Esophagus squamous epithelium (tissue), 5 donors: ENCODE results near the gene MAP3K9. TPM values are rescaled to one million over a fixed set of nuclear protein-coding genes. Genes with fewer than 3 reads are reported as not detected.

ENCODE experiments used
- DNase-seq: peaks from one replicate; lab custom pipeline; 2025; lab: John Stamatoyannopoulos, UW
- H3K27ac ChIP-seq, 4 donors: fragments of 200-600 bp; sonication (generic); one replicate each; pipeline ENCODE4 v1.5.1; 2016 to 2019; ENCODE audit warnings: mild to moderate bottlenecking in 1 of 4
- H3K27me3 ChIP-seq, 4 donors: fragments of 200-600 bp; sonication (generic); 1 replicate in 3 of 4; 2 replicates in 1 of 4; pipeline versions ENCODE4 v1.5.1 to v1.6.0; 2017 to 2021; ENCODE audit warnings: antibody characterized with exemption in 1 of 4
- H3K36me3 ChIP-seq, 3 donors: fragments of 200-600 bp; sonication (generic); one replicate each; pipeline ENCODE4 v1.5.1; 2016 to 2019
- H3K4me1 ChIP-seq, 3 donors: fragments of 200-600 bp; sonication (generic); one replicate each; pipeline ENCODE4 v1.5.1; 2017 to 2019
- H3K4me3 ChIP-seq, 4 donors: fragments of 200-600 bp; sonication (generic); 1 replicate in 3 of 4; 2 replicates in 1 of 4; pipeline ENCODE4 v1.5.1; 2016 to 2019; ENCODE audit warnings: mild to moderate bottlenecking in 2 of 4, moderate library complexity in 1 of 4
- H3K9me3 ChIP-seq, 3 donors: fragments of 200-600 bp; sonication (generic); one replicate each; pipeline ENCODE4 v1.5.1; 2016 to 2019
- CTCF ChIP-seq, 6 experiments: fragments of 450-650 bp in 4 of 6; fragments of 200-600 bp in 2 of 6; sonication (generic) in 2 of 6; IDR thresholded peaks; one replicate each; pipeline ENCODE4 v1.5.1; 2016 to 2019; ENCODE audit warnings: antibody characterized with exemption in 6 of 6, mild to moderate bottlenecking in 4 of 6, moderate library complexity in 4 of 6
- POLR2A ChIP-seq, 4 donors: fragments of 450-650 bp; IDR thresholded peaks; one replicate each; pipeline ENCODE4 v1.6.1; 2017; ENCODE audit warnings: antibody characterized with exemption in 4 of 4, mild to moderate bottlenecking in 4 of 4, moderate library complexity in 3 of 4
- WGBS, 2 donors: methylation state at CpG; one replicate each; pipeline ENCODE4 v1.1.5; 2018; 5-methylcytosine and 5-hydroxymethylcytosine counted together
- intact Hi-C: fragments of 100-400 bp; cut with DNase I; formaldehyde crosslinking; loops from one replicate; pipeline ENCODE4 v1.15.0; 2022
- total RNA-seq, 4 donors: library from RNA; depleted of rRNA; stranded (reverse); fragments of >200 nt; gene quantifications; one replicate each; pipeline ENCODE4 v1.1.0, GENCODE V29; 2016
- donor health status: DM: yes; HTN: yes; CAD: no.

MAP3K9 gene
- total RNA-seq, 4 donors from 2014 or later = 8.1 to 34.0 (median 14.7) TPM

- WGBS, 2 donors = 61 to 68% methylated on average over 9 of the region's 9 CpGs
- DNase-seq = no peak
- H3K4me3 ChIP-seq = no peak overlapping the region
- H3K4me1 ChIP-seq = peaks cover 0 to 14% (median 0%) of the 10 kb centered on the region in 3 donors
- no peak for TF ChIP-seq CTCF (IDR thresholded peaks at IDR 0.05)
- TF ChIP-seq POLR2A (IDR thresholded peaks at IDR 0.05) = no peak
- no peaks in the 10 kb centered on the region for H3K36me3 ChIP-seq
- intact Hi-C loops = no loop called here
- H3K27me3 ChIP-seq = no peaks in the 10 kb centered on the region
- H3K27ac ChIP-seq = no peak overlapping the region
- no peaks in the 10 kb centered on the region for H3K9me3 ChIP-seq
Measured at GRCh38 chr14:70780396-70781075, 28.8 kb downstream of the MAP3K9 start.

- no peaks in the 10 kb centered on the region for H3K36me3 ChIP-seq
- WGBS, 2 donors = 43 to 86% methylated on average over 2 to 4 of the region's 4 CpGs
- H3K4me3 ChIP-seq = no peak overlapping the region
- no peaks in the 10 kb centered on the region for H3K9me3 ChIP-seq
- peaks cover 0 to 14% (median 0%) of the 10 kb centered on the region in 3 donors for H3K4me1 ChIP-seq
- DNase-seq = no peak
- H3K27me3 ChIP-seq = no peaks in the 10 kb centered on the region
- intact Hi-C loops = no loop called here
- TF ChIP-seq POLR2A (IDR thresholded peaks at IDR 0.05) (no peak), CTCF (IDR thresholded peaks at IDR 0.05) (no peak)
- no peak overlapping the region for H3K27ac ChIP-seq
Measured at GRCh38 chr14:70779667-70780066, 29.6 kb downstream of the MAP3K9 start.

- H3K27ac ChIP-seq = no peak overlapping the region
- no peaks in the 10 kb centered on the region for H3K9me3 ChIP-seq
- TF ChIP-seq POLR2A (IDR thresholded peaks at IDR 0.05) (no peak), CTCF (IDR thresholded peaks at IDR 0.05) (no peak)
- intact Hi-C loops = no loop called here
- no peak for DNase-seq
- H3K4me3 ChIP-seq = no peak overlapping the region
- H3K4me1 ChIP-seq = peaks cover 0 to 19% (median 0%) of the 10 kb centered on the region in 3 donors
- H3K27me3 ChIP-seq = no peaks in the 10 kb centered on the region
- no peaks in the 10 kb centered on the region for H3K36me3 ChIP-seq
- 89 to 90% methylated on average over 2 of the region's 2 CpGs for WGBS, 2 donors
Measured at GRCh38 chr14:70776197-70776596, 33.1 kb downstream of the MAP3K9 start.

- Histone ChIP-seq H3K4me1 (peaks cover 0 to 19% (median 0%) of the 10 kb centered on the region in 3 donors), H3K27ac (no peak overlapping the region), H3K4me3 (no peak overlapping the region), H3K27me3 (no peaks in the 10 kb centered on the region), H3K9me3 (no peaks in the 10 kb centered on the region), H3K36me3 (no peaks in the 10 kb centered on the region)
- no peak for DNase-seq
- intact Hi-C loops = no loop called here
- 65 to 72% methylated on average over 3 of the region's 3 CpGs for WGBS, 2 donors
- TF ChIP-seq POLR2A (IDR thresholded peaks at IDR 0.05) = no peak
- TF ChIP-seq CTCF (IDR thresholded peaks at IDR 0.05) = no peak
Measured at GRCh38 chr14:70773182-70773862, 36.0 kb downstream of the MAP3K9 start.

- TF ChIP-seq POLR2A (IDR thresholded peaks at IDR 0.05) (no peak), CTCF (IDR thresholded peaks at IDR 0.05) (no peak)
- intact Hi-C loops = no loop called here
- WGBS, 2 donors = 78 to 100% methylated on average over 1 to 10 of the region's 15 CpGs
Measured at GRCh38 chr14:70771781-70772212, 37.5 kb downstream of the MAP3K9 start.

More at GRCh38 chr14:70771781-70772212, 37.5 kb downstream of the MAP3K9 start:
- H3K27me3 ChIP-seq = no peaks in the 10 kb centered on the region
- H3K36me3 ChIP-seq = no peaks in the 10 kb centered on the region
- DNase-seq = no peak
- H3K9me3 ChIP-seq = no peaks in the 10 kb centered on the region
- peaks cover 0 to 19% (median 0%) of the 10 kb centered on the region in 3 donors for H3K4me1 ChIP-seq
- no peak overlapping the region for H3K27ac ChIP-seq
- no peak overlapping the region for H3K4me3 ChIP-seq
